ENCODE results near the gene COL9A3.

Gene COL9A3

DNA sequence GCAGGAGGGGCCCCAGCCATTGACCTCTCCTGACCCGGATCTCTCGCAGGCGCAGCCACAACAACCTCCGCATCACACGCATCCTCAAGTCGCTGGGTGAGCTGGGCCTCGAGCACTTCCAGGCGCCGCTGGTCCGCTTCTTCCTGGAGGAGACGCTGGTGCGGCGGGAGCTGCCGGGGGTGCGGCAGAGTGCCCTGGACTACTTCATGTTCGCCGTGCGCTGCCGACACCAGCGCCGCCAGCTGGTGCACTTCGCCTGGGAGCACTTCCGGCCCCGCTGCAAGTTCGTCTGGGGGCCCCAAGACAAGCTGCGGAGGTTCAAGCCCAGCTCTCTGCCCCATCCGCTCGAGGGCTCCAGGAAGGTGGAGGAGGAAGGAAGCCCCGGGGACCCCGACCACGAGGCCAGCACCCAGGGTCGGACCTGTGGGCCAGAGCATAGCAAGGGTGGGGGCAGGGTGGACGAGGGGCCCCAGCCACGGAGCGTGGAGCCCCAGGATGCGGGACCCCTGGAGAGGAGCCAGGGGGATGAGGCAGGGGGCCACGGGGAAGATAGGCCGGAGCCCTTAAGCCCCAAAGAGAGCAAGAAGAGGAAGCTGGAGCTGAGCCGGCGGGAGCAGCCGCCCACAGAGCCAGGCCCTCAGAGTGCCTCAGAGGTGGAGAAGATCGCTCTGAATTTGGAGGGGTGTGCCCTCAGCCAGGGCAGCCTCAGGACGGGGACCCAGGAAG lies 4.5 kb upstream of the COL9A3 start:
- no peak for DNase-seq

DNA sequence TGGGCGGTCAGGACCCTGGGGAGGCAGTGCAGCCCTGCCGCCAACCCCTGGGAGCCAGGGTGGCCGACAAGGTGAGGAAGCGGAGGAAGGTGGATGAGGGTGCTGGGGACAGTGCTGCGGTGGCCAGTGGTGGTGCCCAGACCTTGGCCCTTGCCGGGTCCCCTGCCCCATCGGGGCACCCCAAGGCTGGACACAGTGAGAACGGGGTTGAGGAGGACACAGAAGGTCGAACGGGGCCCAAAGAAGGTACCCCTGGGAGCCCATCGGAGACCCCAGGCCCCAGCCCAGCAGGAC lies 4.0 kb upstream of the COL9A3 start:
- DNase-seq, result no peak

DNA sequence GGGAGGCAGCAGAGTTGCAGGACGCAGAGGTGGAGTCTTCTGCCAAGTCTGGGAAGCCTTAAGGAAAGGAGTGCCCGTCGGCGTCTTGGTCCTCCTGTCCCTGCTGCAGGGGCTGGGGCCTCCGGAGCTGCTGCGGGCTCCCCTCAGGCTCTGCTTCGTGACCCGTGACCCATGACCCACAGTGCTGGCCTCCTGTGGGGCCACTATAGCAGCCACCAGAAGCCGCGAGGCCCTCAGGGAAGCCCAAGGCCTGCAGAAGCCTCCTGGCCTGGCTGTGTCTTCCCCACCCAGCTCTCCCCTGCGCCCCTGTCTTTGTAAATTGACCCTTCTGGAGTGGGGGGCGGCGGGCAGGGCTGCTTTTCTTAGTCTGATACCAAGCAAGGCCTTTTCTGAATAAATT lies 3.3 kb upstream of the COL9A3 start:
- DNase-seq, result no peak

DNA sequence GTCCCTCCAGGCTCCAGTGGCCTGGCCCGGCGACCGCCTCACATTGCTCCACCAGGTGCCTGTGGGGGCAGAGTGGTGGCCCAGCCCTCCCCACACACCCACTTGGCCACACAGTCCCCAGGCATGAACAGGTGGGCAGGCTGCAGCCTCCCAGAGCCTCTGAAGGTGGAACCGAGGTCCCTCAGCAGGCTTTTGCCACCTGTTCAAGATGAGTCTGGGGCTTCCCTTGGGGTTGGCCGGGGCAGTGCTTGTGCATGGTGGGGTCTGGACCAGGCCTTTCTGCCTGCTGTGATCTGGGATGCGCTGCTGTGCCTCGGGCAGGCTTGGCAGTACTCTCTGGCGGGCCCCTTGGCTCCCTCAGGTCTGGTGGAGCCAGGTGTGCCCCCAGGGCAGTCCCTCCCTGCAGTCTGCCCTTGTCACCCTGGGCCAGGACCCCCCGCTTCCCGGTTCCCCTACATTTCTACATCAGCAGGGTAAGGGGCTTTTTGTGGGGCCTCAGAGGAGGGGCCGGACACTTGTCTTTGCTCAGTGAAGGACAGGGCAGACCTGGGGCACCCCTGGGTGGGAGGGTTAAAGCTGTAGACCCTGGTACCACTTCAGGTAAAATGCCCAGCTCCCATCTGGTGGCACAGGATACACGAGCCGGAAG lies 2.7 kb upstream of the COL9A3 start:
- DNase-seq, result no peak

DNA sequence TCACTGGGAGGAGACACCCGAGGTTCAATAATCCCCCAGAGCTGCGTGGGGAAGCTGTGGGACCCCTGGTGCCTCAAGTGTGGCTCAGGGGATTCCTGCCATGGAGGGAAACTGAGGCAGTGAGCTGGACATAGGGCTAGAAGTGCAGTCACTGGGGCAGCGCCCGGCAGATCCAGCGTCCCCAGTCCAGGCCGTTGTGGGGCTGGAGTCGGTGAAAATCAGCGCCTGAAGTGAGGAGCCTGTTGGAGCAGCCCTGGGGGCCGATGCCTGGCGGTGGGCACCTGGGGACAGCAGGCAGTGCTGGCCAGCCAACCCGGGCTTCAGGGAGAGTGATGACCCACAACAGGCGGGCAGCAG lies 2.2 kb upstream of the COL9A3 start:
- no peak for DNase-seq

DNA sequence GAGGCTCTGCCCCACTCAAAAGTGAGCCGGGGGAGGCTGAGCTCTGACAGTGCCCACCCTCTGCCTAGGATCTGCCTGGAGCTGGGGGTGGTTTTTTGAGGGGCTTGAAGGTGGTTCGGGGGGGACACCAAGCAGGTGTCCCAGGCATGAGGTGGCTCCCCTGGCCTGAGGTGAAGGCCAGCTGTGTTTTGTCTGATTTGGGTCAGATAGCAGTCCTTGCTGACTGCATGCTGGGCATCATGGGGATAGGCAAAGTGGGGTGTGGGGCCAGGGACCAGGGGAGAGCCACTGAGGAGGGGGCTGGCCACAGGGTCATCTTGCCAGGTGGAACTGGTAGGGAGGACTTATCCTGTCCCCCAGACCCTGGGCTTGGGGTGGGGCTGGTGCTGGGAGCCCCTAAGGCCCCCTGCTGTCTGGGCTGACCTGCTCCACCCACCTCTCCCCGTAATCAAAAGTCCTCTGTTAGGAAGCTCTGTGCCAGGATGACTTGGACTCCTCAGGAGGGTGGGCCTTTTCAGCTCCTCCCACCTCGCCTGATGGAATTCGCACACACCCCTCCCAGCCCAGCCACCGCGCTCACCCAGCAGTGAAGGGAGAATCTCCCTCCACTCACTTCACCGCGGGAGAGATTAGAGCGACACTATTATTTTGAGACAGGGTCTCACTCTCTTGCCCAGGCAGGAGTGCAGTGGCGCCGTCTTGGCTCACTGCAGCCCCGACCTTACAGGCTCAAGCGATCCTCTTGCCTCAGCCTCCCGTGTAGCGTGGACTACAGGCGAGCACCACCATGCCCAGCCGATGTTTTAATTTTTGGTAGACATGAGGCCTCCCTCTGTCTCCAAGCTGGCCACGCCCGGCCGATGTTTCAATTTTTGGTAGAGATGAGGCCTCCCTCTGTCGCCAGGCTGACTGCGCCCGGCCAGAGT lies 1.5 kb upstream of the COL9A3 start:
- no peak for DNase-seq

DNA sequence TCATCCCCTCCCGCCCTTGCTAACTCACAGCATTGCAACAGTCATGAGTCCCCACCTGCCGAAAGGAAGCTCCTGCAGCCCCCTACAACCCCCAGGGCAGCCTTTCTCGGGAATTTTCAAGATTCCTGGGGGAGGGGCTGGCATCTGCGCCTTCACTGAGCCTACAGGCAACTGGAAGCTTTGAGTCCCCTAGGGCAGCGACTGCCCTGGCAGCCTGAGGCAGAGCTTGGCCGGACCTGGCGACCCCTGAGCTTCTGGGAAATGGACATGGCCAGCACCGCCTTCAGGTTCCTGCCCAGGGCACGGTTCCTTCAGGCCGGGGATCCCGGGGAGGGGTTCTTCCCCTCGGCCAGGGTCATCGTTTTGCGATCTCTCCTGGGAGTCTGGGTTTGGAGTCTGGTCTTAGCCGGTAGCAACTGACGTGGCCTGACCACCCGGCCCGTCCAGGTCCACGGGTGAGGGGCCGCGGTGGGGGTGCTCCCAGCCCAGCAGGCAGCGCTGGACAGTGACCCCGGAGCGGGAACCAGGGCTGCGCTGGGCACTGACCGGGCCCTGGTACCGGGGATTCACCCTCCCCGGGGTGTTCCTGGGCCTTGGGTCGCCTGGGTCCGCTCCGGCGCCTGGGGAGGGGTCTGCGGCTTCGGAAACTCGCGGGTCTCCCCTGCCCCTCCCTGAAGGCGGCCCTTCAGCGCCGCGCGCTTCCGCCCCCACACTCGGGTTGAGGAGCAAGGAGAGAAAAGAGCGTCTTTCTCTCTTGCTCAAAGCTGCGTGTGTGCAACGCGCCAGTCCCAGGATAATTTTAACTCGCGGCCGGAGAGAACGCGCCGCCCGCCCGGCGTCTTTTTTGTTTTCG lies 593 bp upstream of the COL9A3 start:
- DNase-seq, result no peak

DNA sequence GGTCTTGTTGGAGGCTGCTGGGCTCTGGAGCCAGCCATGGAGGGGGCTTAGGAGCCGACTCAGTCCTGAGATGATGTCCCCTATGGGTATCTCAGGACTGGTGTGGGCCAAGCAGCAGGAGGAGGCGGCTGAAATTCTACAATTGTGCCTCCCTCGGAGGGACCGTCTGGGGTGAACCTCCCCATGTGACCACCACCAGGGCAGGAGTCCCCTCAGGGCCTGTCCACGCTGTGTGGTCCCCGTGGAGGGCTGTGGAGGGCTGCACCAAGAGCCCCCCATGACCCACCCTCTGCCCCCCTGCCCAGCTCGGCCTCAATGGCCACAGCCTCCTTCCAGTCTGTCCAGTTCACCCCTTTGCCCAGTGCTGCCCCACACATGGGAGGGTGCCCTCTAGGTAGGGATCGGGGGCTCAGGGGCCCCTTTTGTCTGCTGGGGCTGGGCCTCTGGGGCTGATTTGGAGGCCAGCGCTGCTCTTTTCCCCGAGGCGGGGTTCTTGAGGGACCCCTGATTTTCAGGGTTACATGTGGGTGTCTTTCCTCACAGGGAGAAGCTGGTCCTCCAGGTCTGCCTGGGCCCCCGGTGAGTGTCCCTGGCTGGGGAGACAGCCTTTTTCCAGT lies 1.2 kb downstream of the COL9A3 start:
- no peak for DNase-seq

DNA sequence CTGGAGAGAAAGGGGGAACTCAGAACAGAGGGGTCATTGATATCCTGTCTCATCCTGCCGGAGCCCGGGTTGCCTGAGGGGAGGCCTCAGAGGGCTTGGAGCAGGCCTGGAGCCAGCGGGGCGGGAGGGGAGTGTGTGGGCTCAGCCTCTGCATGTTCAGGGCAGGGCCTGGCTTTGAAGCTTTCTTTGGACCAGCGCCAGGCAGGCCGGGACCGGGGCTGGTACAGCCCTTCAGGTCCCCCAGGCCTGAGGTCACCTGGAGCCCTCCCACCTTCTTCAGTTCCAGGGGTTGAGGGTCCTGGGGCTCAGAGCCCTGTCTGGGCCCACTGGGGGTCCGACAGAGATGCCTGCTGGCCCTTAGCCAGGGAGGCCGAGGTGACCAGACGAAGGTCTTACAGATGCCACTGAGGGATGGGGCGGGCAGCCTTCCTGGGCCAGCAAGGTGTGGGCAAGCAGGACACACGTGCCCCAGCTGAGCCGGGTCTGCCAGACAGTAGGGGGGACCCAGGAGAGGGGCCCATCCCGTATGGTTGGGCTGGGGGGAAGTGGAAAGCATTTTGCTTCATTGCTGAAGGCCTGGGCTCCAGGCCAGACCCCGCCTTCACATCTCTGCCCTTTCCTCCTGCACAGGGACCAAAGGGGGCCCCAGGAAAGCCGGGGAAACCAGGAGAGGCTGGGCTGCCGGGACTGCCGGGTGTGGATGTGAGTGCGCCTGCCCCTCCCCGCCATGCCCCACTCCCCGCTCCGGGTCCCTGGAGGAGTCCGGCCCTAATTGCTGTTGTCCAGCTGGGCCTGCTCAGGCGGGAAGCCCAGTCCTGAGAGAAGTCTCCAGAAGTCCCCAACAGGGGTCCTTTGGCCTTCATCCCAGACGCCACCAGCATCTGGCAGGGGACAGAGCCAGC lies 2.0 kb downstream of the COL9A3 start:
- DNase-seq, result no peak

DNA sequence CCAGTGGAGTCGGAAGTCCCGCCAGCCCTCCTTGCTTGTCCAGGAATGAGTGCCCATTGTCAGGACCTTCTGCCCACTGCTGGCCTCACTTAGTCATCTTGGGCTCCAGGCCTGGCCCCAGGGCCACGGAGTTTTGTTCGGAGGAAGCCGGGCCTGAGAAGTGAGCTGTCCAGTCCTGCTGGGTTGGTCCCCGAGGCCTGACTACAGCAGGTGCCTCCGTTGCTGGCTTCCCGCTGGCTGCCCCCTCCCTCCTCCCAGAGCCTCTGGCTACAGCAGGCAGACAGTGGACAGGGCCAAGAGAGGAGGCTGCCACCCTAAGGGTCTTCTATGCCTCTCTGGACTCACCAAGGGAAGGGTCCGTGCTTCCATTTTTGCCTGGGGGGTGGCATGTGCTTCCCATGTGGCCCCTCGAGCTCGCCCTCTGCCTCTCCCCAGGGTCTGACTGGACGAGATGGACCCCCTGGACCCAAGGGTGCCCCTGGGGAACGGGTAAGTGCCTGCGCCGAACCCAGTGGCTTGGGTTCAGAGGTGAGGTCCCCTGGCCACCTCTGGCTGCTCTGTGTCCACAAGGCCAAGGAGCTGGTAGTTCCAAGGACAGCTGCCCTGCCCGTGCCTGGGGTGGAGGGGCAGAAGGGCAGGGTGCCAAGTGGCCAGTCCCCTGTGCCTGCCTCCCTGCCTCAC lies 2.8 kb downstream of the COL9A3 start:
- no peak for DNase-seq

DNA sequence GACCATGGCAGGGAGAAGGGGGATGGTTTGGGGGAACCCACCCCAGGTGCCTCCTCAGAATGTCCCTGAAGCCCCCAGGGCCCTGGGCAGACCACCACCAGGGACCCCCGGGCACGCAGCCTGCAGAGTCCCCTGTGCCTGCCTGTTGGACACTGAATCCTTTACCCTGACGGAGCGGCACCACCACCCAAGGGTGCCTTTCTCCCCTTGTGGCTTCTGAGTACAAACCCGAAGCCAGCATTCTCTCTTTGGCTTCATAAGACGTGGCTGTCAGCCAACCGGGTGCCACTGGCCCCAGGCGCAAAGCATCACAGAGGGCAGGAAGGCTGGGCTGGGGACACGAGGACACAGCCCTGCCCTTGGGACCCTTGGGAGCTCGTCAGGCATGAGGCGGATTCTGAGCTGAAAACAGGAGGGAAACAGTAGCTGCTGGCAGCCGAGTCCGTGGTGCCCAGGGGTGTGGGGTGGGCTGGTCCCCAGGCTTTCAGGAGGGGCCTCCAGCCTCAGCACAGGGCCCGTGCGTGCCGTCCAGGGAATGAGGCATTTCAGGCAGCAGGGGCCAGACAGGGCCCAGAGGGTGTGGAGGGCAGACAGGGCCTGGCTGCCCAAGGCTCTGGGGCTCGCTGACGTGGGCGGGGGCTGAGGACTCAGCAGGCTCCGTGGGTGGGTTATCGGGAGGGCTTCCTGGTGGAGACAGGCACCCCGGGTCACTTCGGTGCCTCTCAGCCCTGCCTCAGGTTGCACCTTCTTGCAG lies 3.5 kb downstream of the COL9A3 start:
- DNase-seq, result no peak

DNA sequence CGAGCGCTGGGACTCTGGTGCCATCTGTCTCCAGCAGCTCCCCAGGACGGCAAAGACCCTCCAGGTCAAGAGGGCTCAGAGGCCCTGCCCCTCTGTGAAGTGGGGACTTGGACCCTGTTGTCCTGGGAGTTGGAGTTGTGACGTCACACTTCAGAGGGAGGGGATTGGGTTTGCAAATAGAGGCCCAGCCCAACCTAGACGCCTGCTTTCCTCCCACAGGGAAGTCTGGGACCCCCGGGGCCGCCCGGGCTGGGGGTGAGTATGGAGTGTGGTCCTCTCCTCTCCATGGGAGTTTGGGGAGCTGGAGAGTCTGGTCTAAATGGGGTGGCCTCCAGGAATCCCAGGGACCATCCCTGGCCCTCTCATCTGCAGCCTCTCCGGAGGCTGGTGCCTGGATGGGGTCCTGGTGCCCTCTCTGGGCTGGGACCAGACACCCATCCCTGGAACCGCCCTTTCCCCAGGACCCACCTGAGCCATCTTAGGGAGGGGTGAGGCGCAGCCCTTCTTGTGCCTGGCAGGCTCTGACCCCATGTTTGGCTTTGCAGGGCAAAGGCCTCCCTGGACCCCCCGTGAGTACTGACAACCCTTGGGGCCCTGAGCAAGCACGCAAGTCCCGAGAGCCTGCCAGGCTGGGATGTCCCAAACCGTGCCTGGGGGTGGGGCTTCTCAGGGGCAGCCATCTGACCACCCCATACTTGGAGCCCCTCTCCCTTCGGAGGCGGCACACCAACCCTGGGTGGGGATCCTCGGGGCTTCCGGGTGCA lies 4.3 kb downstream of the COL9A3 start:
- no peak for DNase-seq

DNA sequence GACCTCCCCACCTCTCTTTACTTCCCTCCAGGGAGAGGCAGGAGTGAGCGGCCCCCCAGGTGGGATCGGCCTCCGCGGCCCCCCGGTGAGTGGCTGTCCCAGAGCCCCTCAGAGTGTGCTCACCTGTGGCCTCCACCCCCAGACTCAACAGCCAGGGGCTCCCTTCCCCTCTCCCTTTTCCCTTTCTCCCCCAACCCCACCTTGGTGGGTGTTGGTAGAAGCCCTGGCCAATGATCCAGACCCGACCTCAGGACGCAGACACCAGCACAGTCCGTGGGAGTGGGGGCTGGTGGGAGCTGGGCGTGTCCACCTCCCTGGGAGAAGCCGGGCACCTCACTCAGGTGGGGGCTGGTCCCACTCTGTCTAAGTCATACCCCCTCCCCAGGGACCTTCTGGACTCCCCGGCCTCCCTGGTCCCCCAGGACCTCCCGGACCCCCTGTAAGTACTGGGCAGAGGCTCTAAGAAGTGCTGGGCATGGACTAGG lies 4.9 kb downstream of the COL9A3 start:
- no peak for DNase-seq

DNA sequence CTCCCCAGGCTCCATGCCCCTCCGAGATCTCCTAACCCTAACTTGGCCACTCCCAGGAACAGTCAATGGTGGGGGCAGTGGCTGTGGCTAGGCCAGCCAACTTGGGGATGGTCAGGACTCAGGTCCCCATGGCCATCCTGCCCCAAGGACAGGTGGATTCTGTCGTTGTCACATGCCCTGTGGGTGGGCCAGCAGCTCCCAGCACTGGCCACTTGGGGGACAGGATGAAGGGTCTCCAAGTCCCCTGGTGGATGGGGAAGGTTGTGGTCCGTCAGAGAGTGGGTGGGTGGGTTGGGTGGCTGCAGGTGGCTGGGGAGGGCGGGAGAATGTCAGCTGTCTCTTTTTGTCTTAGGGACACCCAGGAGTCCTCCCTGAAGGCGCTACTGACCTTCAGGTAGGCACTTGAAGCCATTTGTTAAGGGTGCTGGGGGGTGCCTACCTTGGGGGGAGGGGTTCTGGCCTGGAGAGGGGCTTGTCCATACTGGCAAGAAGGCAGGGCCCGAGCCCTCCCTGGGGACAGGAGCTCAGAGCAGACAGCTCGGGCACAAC lies 5.5 kb downstream of the COL9A3 start:
- DNase-seq, result no peak

DNA sequence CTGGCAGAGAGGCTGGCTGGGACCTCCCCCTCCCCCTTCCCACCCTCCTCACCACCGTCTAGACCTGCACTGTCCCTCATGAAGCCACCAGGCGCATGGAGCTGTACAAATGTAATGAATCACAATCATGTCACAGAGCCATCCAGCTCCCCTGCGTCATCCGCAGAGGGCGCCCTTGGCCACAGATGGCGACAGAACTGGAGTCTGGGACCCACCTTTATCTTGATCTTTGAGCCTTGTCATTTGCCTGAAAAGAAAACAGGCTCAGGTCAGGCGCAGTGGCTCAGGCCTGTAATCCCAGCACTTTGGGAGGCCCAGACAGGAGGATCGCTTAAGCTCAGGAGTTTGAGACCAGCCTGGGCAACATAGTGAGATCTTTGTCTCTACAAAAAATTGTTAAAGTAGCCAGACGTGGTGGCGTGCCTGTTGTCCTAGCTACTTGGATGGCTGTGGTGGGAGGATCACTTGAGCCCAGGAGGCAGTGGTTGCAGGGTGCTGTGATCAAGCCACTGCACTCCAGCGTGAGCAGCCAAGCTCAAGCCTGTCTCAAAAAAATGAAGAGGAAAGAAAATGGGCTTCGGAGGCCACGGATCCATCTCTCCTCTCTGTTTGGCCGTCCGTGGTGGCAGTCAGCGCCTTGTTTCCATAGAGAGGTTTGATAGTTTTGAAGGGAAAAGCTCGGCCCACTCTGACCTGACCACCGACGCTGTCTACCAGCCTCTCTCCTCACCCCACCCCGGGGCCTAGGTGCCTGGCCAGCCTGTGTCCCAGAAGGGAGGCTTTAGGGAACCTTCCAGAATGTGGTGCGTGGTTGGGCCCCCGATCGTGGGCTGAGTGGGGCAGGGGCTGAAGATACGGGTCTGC lies 6.2 kb downstream of the COL9A3 start:
- DNase-seq, result peak; percentile 45

DNA sequence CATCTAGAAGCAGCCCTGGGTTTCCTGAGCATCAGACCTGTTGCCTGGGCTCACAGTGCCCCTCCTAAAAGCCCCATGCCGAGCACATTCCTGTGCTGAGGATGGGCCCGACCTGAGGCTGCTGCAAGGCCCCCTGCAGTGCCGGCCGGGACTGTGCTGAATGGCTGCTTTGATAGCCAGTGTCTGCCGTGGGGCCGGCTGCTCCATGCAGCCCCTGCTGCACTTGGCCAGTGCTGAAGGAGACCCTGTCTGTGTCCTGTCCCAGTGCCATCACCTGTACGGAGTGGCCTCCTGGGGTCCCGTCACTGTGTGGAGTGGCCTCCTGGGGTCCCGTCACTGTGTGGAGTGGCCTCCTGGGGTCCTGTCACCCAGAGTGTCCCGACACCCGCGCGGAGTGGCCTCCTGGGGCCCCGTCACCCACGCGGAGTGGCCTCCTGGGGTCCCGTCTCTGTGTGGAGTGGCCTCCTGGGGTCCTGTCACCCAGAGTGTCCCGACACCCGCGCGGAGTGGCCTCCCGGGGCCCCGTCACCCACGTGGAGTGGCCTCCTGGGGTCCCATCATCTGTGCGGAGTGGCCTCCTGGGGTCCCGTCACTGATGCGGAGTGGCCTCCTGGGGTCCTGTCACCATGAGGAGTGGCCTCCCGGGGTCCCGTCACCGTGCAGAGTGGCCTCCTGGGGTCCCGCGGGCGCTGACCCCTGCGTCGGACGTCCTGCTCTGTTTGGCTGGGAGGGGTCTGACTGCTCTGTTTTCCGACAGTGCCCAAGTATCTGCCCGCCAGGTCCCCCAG lies 7.0 kb downstream of the COL9A3 start:
- no peak for DNase-seq
